ENCODE measurements around the gene MANBA.
A peak's percentile ranks its signal among the peaks of the same experiment; 100 is the strongest.

The MANBA gene

GRCh38 chr4:102639598-102639997, 121.2 kb downstream of the MANBA start:
- DNase-seq (ENCODE audit: low read depth in 2 of 2), result no peak
- no peak overlapping the region for H3K4me3 ChIP-seq (replicated peaks in 1 of 2; ENCODE audit: low read depth in 2 of 2, low read length in 2 of 2)
- TF ChIP-seq CTCF (IDR thresholded peaks at IDR 0.05; ENCODE audit: low read depth, low read length), result no peak

GRCh38 chr4:102638621-102639020, 122.1 kb downstream of the MANBA start:
- DNase-seq (ENCODE audit: low read depth in 2 of 2), result no peak
- no peak overlapping the region for H3K4me3 ChIP-seq (replicated peaks in 1 of 2; ENCODE audit: low read depth in 2 of 2, low read length in 2 of 2)
- TF ChIP-seq CTCF (IDR thresholded peaks at IDR 0.05; ENCODE audit: low read depth, low read length), result no peak

GRCh38 chr4:102637391-102637790, 123.4 kb downstream of the MANBA start:
- DNase-seq (ENCODE audit: low read depth in 2 of 2), result no peak
- no peak overlapping the region for H3K4me3 ChIP-seq (replicated peaks in 1 of 2; ENCODE audit: low read depth in 2 of 2, low read length in 2 of 2)
- no peak for TF ChIP-seq CTCF (IDR thresholded peaks at IDR 0.05; ENCODE audit: low read depth, low read length)

DNA sequence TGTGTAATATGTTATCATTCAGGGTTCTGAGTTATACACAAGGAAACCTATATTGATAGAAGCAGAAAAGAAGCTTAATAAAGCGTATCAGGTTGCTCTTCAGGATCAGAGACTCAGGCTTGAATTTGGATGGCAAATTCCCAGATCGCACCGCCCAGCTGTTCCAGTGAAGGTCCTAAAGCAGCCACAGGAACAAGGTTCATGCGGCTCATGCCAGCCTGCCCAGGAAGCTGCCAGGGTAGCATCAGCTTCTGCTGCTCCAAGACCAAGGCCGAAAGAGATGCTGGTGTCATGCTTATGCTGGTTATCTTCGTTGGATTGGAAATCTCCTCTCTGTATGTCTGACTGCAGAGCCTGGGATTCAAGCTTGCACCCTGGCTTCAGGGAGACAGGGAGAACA, 127.7 kb downstream of the MANBA start:
- H3K4me3 ChIP-seq (replicated peaks in 1 of 2; ENCODE audit: low read depth in 2 of 2, low read length in 2 of 2), result no peak overlapping the region
- no peak for DNase-seq (ENCODE audit: low read depth in 2 of 2)
- no peak for TF ChIP-seq CTCF (IDR thresholded peaks at IDR 0.05; ENCODE audit: low read depth, low read length)

DNA sequence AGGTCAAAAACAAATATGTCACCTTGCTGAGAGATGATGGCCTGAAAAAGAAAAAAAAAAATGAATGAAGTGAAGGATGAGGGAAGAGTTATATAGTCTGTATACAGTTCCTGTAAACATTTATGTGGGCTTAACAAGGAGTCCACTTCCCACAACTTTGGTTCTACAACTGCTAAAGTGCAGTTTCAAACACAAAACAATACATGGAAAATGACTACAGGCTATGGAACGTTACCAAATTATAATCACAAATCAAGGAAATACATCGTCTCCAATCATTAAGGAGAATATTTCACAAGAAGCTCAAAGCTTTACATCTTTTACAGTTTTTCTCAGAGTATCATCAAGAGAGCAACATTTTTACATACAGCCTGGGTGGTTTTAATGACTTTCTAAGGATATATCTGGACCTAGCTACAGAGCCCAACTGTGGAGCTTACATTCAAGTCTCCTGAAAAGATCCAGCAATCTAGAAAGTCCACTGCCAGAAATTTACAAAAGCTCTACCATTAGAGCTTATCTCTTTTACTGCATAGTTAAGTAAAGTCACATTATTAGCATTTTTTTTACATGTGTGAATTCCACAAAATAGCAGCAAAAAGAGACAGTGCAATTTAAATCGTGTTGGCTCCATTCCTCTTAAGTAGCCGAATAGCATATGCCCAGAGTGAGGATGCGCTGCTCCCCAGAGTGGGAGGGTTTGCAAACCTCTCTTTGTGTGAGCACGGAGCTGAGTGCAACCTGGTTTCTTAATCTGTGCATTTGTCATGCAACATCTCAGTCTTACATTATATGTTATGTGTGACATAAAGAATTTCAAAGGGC, 128.3 kb downstream of the MANBA start:
- H3K4me3 ChIP-seq (replicated peaks in 1 of 2; ENCODE audit: low read depth in 2 of 2, low read length in 2 of 2), result no peak overlapping the region
- DNase-seq (ENCODE audit: low read depth in 2 of 2), result peak; percentile 8 to 10
- no peak for TF ChIP-seq CTCF (IDR thresholded peaks at IDR 0.05; ENCODE audit: low read depth, low read length)

GRCh38 chr4:102631616-102632015, 129.2 kb downstream of the MANBA start:
- no peak overlapping the region for H3K4me3 ChIP-seq (replicated peaks in 1 of 2; ENCODE audit: low read depth in 2 of 2, low read length in 2 of 2)
- DNase-seq (ENCODE audit: low read depth in 2 of 2), result no peak
- TF ChIP-seq CTCF (IDR thresholded peaks at IDR 0.05; ENCODE audit: low read depth, low read length), result no peak

DNA sequence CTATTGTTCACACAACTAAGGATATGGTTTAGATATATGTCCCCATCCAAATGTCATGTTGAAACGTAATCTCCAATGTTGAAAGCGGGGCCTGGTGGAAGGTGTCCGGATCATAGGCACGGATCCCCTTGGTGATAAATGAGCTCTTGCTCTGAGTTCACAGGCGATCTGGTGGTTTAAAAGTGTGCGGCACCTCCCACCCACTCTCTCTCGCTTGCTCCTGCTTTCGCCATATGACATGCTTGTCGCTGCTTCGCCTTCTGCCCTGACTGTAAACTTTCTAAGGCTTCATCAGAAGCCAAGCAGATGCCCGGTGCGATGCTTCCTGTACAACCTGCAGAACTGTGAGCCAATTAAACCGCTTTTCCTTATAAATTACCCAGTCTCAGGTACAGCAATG, 131.1 kb downstream of the MANBA start:
- no peak for TF ChIP-seq CTCF (IDR thresholded peaks at IDR 0.05; ENCODE audit: low read depth, low read length)
- no peak overlapping the region for H3K4me3 ChIP-seq (replicated peaks in 1 of 2; ENCODE audit: low read depth in 2 of 2, low read length in 2 of 2)
- DNase-seq (ENCODE audit: low read depth in 2 of 2), result no peak

Measured in cardiac fibroblast (primary cell).